Measurements from ENCODE around the gene HMGN4. TPM values are rescaled to one million over a fixed set of nuclear protein-coding genes. Genes with fewer than 3 reads are reported as not detected.

Gene HMGN4
- total and polyA plus RNA-seq, 9 of the 15 experiments (the other 6 are each of a cell fraction or from before 2014, with no cell fraction given): 35.4 to 134 (median 94.1) TPM

- TF ChIP-seq ELF2 (CRISPR knock-in tag; IDR thresholded peaks at IDR 0.05) (no peak), NFE2 (IDR thresholded peaks at IDR 0.05; ENCODE audit: low read depth) (0 out of 2 replicates have a peak, but pooled peaks have one; percentile 8), CBX2 (IDR thresholded peaks at IDR 0.05; ENCODE audit: insufficient read depth, low read length, poor library complexity, severe bottlenecking) (no peak), ZNF609 (CRISPR knock-in tag; IDR thresholded peaks at IDR 0.05; ENCODE audit: borderline replicate concordance) (no peak), MECOM (CRISPR knock-in tag; IDR thresholded peaks at IDR 0.05) (peak; percentile 12; the same call in 1 of the 2 replicates), ZNF318 (IDR thresholded peaks at IDR 0.05; ENCODE audit: borderline replicate concordance in 1 of 2, low read depth in 1 of 2) (no peak), BMI1 (IDR thresholded peaks at IDR 0.05; ENCODE audit: low read length) (no peak)
These were observed 38.3 kb downstream of the HMGN4 start (continued) for GRCh38 chr6:26576407-26576843.

All from K562 (cell line).